ENCODE data around the gene RAB6B. TPM values are rescaled to one million over a fixed set of nuclear protein-coding genes. Genes with fewer than 3 reads are reported as not detected.

Gene RAB6B
- total RNA-seq, 4 donors from 2014 or later: 0.53 to 1.2 (median 0.81) TPM

GRCh38 chr3:133830071-133830470 lies 65.6 kb downstream of the RAB6B start:
- H3K27me3 ChIP-seq: no peaks in the 10 kb centered on the region
- no peaks in the 10 kb centered on the region for H3K36me3 ChIP-seq
- H3K4me3 ChIP-seq: no peak overlapping the region
- H3K4me1 ChIP-seq: no peaks in the 10 kb centered on the region
- DNase-seq: no peak
- TF ChIP-seq POLR2A (IDR thresholded peaks at IDR 0.05) (no peak), CTCF (IDR thresholded peaks at IDR 0.05) (no peak)
- H3K9me3 ChIP-seq: no peaks in the 10 kb centered on the region
- no peak overlapping the region for H3K27ac ChIP-seq

GRCh38 chr3:133829310-133829707 lies 66.4 kb downstream of the RAB6B start:
- Histone ChIP-seq H3K27me3 (no peaks in the 10 kb centered on the region), H3K9me3 (no peaks in the 10 kb centered on the region), H3K27ac (no peak overlapping the region), H3K36me3 (no peaks in the 10 kb centered on the region), H3K4me3 (no peak overlapping the region), H3K4me1 (no peaks in the 10 kb centered on the region)
- peak in 1 of 3 donors; percentile 28 for DNase-seq
- TF ChIP-seq POLR2A (IDR thresholded peaks at IDR 0.05) (no peak), CTCF (IDR thresholded peaks at IDR 0.05) (no peak)

DNA sequence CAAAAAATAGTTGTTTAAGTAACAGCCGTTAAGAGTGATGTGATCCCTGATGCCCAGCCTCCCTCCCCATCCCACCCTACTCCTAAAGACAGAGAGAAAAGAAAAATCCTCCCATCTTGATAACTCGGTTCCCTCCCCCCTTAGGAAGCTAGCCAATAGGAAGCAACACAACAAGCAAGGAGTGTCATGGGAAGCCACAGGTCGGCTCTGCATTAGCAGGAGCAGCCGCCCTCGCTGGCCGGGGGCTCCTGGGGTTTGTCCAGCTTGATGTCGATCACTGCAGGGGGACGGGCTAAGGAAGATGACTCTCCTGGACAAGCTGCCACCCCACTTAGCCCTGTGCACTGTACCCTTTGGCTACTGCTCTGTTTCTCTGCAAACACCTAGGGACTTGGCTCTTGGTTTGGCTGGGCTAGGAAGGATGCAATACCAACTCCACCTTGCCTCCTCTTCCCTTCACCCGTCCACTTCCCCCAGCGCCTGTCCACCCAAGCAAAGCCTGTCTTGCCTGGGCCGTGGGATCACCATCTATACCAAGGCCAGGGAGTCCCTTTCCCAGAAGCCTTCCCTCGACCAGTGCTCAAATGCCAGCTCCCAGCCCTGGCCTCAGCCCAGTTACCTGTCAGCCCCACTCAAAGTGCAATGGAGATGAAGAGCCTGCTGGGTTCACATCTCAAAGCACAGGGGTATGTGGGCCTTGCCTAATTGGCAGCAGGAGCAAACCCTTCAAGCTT lies 66.9 kb downstream of the RAB6B start:
- no peaks in the 10 kb centered on the region for H3K4me1 ChIP-seq
- no peak overlapping the region for H3K27ac ChIP-seq
- H3K36me3 ChIP-seq: no peaks in the 10 kb centered on the region
- TF ChIP-seq CTCF (IDR thresholded peaks at IDR 0.05): no peak
- TF ChIP-seq POLR2A (IDR thresholded peaks at IDR 0.05): no peak
- H3K4me3 ChIP-seq: no peak overlapping the region
- H3K9me3 ChIP-seq: no peaks in the 10 kb centered on the region
- peak in 1 of 3 donors; percentile 40 for DNase-seq
- no peaks in the 10 kb centered on the region for H3K27me3 ChIP-seq

DNA sequence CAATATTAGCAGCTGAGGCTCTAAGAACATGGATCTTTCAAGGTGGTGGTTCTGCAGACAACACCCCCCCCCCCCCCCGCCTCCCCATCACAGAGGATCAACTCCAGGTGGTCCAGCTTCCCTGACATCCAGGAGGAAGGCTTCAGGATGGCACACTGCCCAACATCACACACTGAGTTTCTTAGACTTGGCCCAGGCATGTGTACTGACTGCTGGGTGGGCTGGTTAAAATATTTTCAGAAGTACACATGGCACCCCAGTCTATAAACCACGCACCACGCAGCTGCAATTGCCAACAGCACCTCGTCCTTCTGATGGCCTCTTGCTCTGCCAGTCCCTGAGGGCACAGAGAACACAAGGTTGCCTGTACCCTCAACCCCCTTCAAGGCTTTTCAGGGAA lies 68.0 kb downstream of the RAB6B start:
- TF ChIP-seq CTCF (IDR thresholded peaks at IDR 0.05): no peak
- TF ChIP-seq POLR2A (IDR thresholded peaks at IDR 0.05): no peak
- Histone ChIP-seq H3K4me1 (no peaks in the 10 kb centered on the region), H3K4me3 (no peak overlapping the region), H3K27ac (no peak overlapping the region), H3K9me3 (no peaks in the 10 kb centered on the region), H3K27me3 (no peaks in the 10 kb centered on the region), H3K36me3 (peaks cover 0 to 9% (median 0%) of the 10 kb centered on the region in 3 donors)
- DNase-seq: no peak

DNA sequence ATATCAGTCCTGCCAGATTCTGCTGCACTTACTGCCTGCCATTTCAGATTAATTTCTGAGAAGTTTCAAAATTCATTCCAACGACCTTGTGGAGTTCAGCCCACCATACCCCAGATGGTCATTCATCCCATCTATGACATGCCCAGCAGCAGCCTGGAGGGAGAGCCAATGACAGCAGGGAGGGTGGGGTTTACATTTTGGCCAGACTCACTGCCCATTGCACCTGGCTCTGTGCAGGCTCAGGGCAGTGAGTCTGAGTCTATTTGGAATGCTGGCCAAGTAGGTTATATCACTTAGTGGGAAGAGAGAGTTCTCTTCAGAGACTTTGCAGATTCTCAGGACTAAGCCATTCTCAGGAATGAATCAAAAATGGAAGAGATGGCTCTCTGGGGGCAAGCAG lies 68.5 kb downstream of the RAB6B start:
- H3K27me3 ChIP-seq: no peaks in the 10 kb centered on the region
- H3K36me3 ChIP-seq: peaks cover 0 to 13% (median 0%) of the 10 kb centered on the region in 3 donors
- H3K4me3 ChIP-seq: no peak overlapping the region
- no peak for TF ChIP-seq POLR2A (IDR thresholded peaks at IDR 0.05)
- TF ChIP-seq CTCF (IDR thresholded peaks at IDR 0.05): no peak
- DNase-seq: no peak
- no peaks in the 10 kb centered on the region for H3K9me3 ChIP-seq
- no peak overlapping the region for H3K27ac ChIP-seq
- no peaks in the 10 kb centered on the region for H3K4me1 ChIP-seq
